ENCODE measurements around the gene TRMT44. TPM values are rescaled to one million over a fixed set of nuclear protein-coding genes. Genes with fewer than 3 reads are reported as not detected.
"Not testable (repeated sequence)": the region's sequence is repeated elsewhere in the genome, so short reads cannot be mapped to it uniquely, and the experiment has no call there.

Gene TRMT44
- total and polyA plus RNA-seq, 2 of the 13 experiments (the other 11 are each of a cell fraction or from before 2014, with no cell fraction given) = 5.8 to 8.6 TPM

DNA sequence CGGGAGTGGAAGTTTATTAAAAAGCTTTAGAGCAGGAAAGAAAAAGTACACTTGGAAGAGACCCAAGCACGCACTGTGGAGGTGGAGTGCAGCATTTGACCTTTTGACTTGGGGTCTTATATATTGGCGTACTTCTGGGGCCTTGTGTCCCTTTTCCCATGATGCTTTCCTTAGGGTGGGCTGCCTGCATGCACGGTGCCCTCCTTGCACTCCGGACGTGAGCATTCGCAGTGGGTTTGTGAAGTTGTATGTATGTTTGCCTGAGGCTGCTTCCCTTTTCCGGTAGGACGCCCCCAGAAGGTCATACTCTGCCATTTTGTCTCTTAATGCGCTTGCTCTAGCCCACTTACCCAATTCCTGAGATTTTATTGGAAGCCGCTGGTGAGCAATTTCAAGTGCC is 39.6 kb downstream of the TRMT44 start:
- no TSS peak for BruUV-seq (replicated peaks)
- Histone ChIP-seq H3K4me2 (ENCODE audit: low read depth, low read length) (no peak overlapping the region), H2AFZ (ENCODE audit: low read length) (no peak overlapping the region), H3K4me1 (ENCODE audit: insufficient read depth, low read length) (no peaks in the 10 kb centered on the region), H3K27me3 (ENCODE audit: control insufficient read depth in 1 of 2, insufficient read depth in 2 of 2, low read length in 2 of 2) (no peaks in the 10 kb centered on the region), H4K20me1 (ENCODE audit: insufficient read depth, low read length) (no peaks in the 10 kb centered on the region), H3K9ac (ENCODE audit: insufficient read depth, low read depth, low read length) (no peak overlapping the region), H3K27ac (ENCODE audit: extremely low read length, insufficient read depth, low read length) (no peak overlapping the region), H3K36me3 (replicated peaks in 1 of 2; ENCODE audit: control insufficient read depth in 1 of 2, insufficient read depth in 2 of 2, low read length in 2 of 2) (peaks cover 0 to 5% of the 10 kb centered on the region in 2 experiments; a peak in 2 of 5 replicates), H3K79me2 (ENCODE audit: insufficient read depth, low read length) (no peaks in the 10 kb centered on the region), H3K9me3 (ENCODE audit: low read length) (no peaks in the 10 kb centered on the region), H3K4me3 (replicated peaks in 1 of 3; ENCODE audit: insufficient read depth in 1 of 3, low read depth in 2 of 3, low read length in 3 of 3) (no peak overlapping the region)
- 94% methylated on average over 11 of the region's 11 CpGs for WGBS (ENCODE audit: low lambda C conversion rate)
- FAIRE-seq = no peak
- intact Hi-C loops (cut with micrococcal nuclease; ENCODE audit: unreplicated experiment) (no loop called here), in situ Hi-C loops (cut with HindIII; ENCODE audit: extremely low pct_ligation_motif_present, low pct_unique_long_range_greater_than_20kb) (no loop called here)
- no peak for DNase-seq (ENCODE audit: low spot score)
- ChIA-PET POLR2A (no interaction called here), CTCF (ENCODE audit: low intra/inter-chr PET ratio, low total read pairs) (no interaction called here)
- ATAC-seq = no peak
- TF ChIP-seq, protein P1, sequence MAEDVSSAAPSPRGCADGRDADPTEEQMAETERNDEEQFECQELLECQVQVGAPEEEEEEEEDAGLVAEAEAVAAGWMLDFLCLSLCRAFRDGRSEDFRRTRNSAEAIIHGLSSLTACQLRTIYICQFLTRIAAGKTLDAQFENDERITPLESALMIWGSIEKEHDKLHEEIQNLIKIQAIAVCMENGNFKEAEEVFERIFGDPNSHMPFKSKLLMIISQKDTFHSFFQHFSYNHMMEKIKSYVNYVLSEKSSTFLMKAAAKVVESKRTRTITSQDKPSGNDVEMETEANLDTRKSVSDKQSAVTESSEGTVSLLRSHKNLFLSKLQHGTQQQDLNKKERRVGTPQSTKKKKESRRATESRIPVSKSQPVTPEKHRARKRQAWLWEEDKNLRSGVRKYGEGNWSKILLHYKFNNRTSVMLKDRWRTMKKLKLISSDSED (CRISPR knock-in tag; IDR thresholded peaks at IDR 0.05) = no peak
- TF ChIP-seq ZNF446 (CRISPR knock-in tag; IDR thresholded peaks at IDR 0.05) = no peak
- TF ChIP-seq, protein P2, sequence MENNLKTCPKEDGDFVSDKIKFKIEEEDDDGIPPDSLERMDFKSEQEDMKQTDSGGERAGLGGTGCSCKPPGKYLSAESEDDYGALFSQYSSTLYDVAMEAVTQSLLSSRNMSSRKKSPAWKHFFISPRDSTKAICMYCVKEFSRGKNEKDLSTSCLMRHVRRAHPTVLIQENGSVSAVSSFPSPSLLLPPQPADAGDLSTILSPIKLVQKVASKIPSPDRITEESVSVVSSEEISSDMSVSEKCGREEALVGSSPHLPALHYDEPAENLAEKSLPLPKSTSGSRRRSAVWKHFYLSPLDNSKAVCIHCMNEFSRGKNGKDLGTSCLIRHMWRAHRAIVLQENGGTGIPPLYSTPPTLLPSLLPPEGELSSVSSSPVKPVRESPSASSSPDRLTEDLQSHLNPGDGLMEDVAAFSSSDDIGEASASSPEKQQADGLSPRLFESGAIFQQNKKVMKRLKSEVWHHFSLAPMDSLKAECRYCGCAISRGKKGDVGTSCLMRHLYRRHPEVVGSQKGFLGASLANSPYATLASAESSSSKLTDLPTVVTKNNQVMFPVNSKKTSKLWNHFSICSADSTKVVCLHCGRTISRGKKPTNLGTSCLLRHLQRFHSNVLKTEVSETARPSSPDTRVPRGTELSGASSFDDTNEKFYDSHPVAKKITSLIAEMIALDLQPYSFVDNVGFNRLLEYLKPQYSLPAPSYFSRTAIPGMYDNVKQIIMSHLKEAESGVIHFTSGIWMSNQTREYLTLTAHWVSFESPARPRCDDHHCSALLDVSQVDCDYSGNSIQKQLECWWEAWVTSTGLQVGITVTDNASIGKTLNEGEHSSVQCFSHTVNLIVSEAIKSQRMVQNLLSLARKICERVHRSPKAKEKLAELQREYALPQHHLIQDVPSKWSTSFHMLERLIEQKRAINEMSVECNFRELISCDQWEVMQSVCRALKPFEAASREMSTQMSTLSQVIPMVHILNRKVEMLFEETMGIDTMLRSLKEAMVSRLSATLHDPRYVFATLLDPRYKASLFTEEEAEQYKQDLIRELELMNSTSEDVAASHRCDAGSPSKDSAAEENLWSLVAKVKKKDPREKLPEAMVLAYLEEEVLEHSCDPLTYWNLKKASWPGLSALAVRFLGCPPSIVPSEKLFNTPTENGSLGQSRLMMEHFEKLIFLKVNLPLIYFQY (CRISPR knock-in tag; IDR thresholded peaks at IDR 0.05; ENCODE audit: borderline replicate concordance) = no peak
- no peak for TF ChIP-seq TOPORS (CRISPR knock-in tag; IDR thresholded peaks at IDR 0.05)
- no peak for TF ChIP-seq IRF2 (CRISPR knock-in tag; IDR thresholded peaks at IDR 0.05)
- TF ChIP-seq NFRKB (IDR thresholded peaks at IDR 0.05) = no peak
- TF ChIP-seq KDM4B (CRISPR knock-in tag; IDR thresholded peaks at IDR 0.05) = no peak
- TF ChIP-seq FOXK1 (CRISPR knock-in tag; IDR thresholded peaks at IDR 0.05; ENCODE audit: borderline replicate concordance, low read depth) = no peak
- TF ChIP-seq MLXIP (CRISPR knock-in tag; IDR thresholded peaks at IDR 0.05; ENCODE audit: borderline replicate concordance) = no peak

- 48% methylated on average over 9 of the region's 9 CpGs for WGBS (ENCODE audit: low lambda C conversion rate)
- not testable (repeated sequence) for H4K20me1 ChIP-seq (ENCODE audit: insufficient read depth, low read length)
Measured at GRCh38 chr4:8486643-8487042, 46.1 kb downstream of the TRMT44 start.

More at GRCh38 chr4:8486643-8487042, 46.1 kb downstream of the TRMT44 start:
- H3K79me2 ChIP-seq (ENCODE audit: insufficient read depth, low read length); intact Hi-C loops (cut with micrococcal nuclease; ENCODE audit: unreplicated experiment); CTCF ChIA-PET (ENCODE audit: low intra/inter-chr PET ratio, low total read pairs); ATAC-seq; FAIRE-seq; H2AFZ ChIP-seq (ENCODE audit: low read length); H3K27me3 ChIP-seq (ENCODE audit: control insufficient read depth in 1 of 2, insufficient read depth in 2 of 2, low read length in 2 of 2); H3K9ac ChIP-seq (ENCODE audit: insufficient read depth, low read depth, low read length); DNase-seq (ENCODE audit: low spot score); H3K9me3 ChIP-seq (ENCODE audit: low read length); H3K4me1 ChIP-seq (ENCODE audit: insufficient read depth, low read length); H3K36me3 ChIP-seq (replicated peaks in 1 of 2; ENCODE audit: control insufficient read depth in 1 of 2, insufficient read depth in 2 of 2, low read length in 2 of 2); POLR2A ChIA-PET; H3K4me2 ChIP-seq (ENCODE audit: low read depth, low read length); H3K4me3 ChIP-seq (replicated peaks in 1 of 3; ENCODE audit: insufficient read depth in 1 of 3, low read depth in 2 of 3, low read length in 3 of 3); in situ Hi-C loops (cut with HindIII; ENCODE audit: extremely low pct_ligation_motif_present, low pct_unique_long_range_greater_than_20kb); BruUV-seq (replicated peaks); H3K27ac ChIP-seq (ENCODE audit: extremely low read length, insufficient read depth, low read length): not testable (repeated sequence)
